NOMO-1 (cell line): ENCODE measurements around the gene PHLDB3.
"Not testable (repeated sequence)": the region's sequence is repeated elsewhere in the genome, so short reads cannot be mapped to it uniquely, and the experiment has no call there.

Experiments
- DNase-seq, 2 experiments: peaks; one replicate each; lab custom pipeline; 2025; ENCODE audit not compliant: unreplicated experiment in 2 of 2; lab: John Stamatoyannopoulos, UW

PHLDB3 gene

GRCh38 chr19:43527860-43528622 lies 23.5 kb upstream of the PHLDB3 start:
- DNase-seq, result no peak

GRCh38 chr19:43526884-43527859 lies 22.6 kb upstream of the PHLDB3 start, which contains the start of gene ETHE1:
Gene ETHE1 (minus strand): TSS chr19:43527201. CDS start chr19:43527177, 24 bp downstream.
- DNase-seq, result peak; percentile 49 to 81

GRCh38 chr19:43525836-43526771 lies 21.6 kb upstream of the PHLDB3 start:
- DNase-seq, result peak in 1 of 2 experiments; percentile 52

GRCh38 chr19:43524922-43525835 lies 20.6 kb upstream of the PHLDB3 start:
- peak; percentile 75 to 86 for DNase-seq

GRCh38 chr19:43523696-43524095 lies 19.1 kb upstream of the PHLDB3 start:
- DNase-seq, result not testable (repeated sequence)

- no peak for DNase-seq
Observed at GRCh38 chr19:43522929-43523328, 18.4 kb upstream of the PHLDB3 start.

- DNase-seq, result peak; percentile 51 to 61
Observed at GRCh38 chr19:43519436-43520088, 15.0 kb upstream of the PHLDB3 start.

- no peak for DNase-seq
Observed at GRCh38 chr19:43518051-43518450, 13.5 kb upstream of the PHLDB3 start.

GRCh38 chr19:43512399-43512798 lies 7.9 kb upstream of the PHLDB3 start:
- not testable (repeated sequence) for DNase-seq

- DNase-seq, result no peak
Observed at GRCh38 chr19:43511324-43511723, 6.8 kb upstream of the PHLDB3 start.

- DNase-seq, result no peak
Observed at GRCh38 chr19:43510713-43511112, 6.2 kb upstream of the PHLDB3 start.

GRCh38 chr19:43507880-43508279 lies 3.3 kb upstream of the PHLDB3 start:
- DNase-seq, result no peak

GRCh38 chr19:43506629-43507028 lies 2.1 kb upstream of the PHLDB3 start:
- no peak for DNase-seq

- no peak for DNase-seq
Observed at GRCh38 chr19:43505941-43506340, 1.4 kb upstream of the PHLDB3 start.

GRCh38 chr19:43505186-43505456 lies 575 bp upstream of the PHLDB3 start:
- DNase-seq, result no peak

GRCh38 chr19:43503501-43504425 lies 783 bp downstream of the PHLDB3 start:
- DNase-seq, result peak; percentile 90 to 91

GRCh38 chr19:43502419-43502976 lies 2.0 kb downstream of the PHLDB3 start:
- no peak for DNase-seq
